ENCODE measurements around the gene RIN3. TPM values are rescaled to one million over a fixed set of nuclear protein-coding genes. Genes with fewer than 3 reads are reported as not detected.

RIN3 gene
- total and polyA plus RNA-seq, 2 donors (not counting 3 experiments of a cell fraction or from before 2014, with no cell fraction given) = 5.1 to 20.8 TPM

DNA sequence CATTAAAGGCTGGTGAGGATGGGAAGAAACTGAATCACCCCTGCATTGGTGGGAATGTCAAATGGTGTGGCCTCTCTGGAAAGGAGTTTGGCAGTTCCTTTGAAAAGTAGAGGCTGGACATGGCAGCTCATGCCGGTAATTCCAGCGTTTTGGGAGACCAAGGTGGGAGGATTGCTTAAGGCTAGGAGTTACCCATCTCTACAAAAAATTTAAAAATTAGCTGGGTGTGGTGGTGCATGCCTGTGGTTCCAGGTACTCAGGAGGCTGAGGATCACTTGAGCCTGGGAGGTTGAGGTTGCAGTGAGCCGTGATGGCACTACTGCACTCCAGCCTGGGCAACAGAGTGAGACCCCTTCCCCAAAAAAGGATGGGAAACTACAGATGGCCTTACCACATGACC is 93.7 kb downstream of the RIN3 start:
- H3K4me3 ChIP-seq (replicated peaks in 1 of 3; ENCODE audit: insufficient read depth in 1 of 3, low read depth in 1 of 3, low read length in 3 of 3) = no peak overlapping the region
- no peak for FAIRE-seq
- no peaks in the 10 kb centered on the region for H3K27me3 ChIP-seq (ENCODE audit: control insufficient read depth in 2 of 2, insufficient read depth in 2 of 2, low read length in 2 of 2)
- H3K27ac ChIP-seq (ENCODE audit: insufficient read depth, low read depth, low read length) = no peak overlapping the region
- H3K79me2 ChIP-seq (ENCODE audit: control insufficient read depth, insufficient read depth, low read length) = no peaks in the 10 kb centered on the region
- H3K4me1 ChIP-seq (ENCODE audit: control insufficient read depth, extremely low read depth, insufficient read depth, low read length) = peaks cover 6% of the 10 kb centered on the region
- H3K9ac ChIP-seq (replicated peaks; ENCODE audit: extremely low read depth, insufficient read depth, low read length) = no peak overlapping the region
- DNase-seq (ENCODE audit: low read depth, low spot score) = no peak
- ChIA-PET CTCF (no interaction called here), POLR2A (no interaction called here)
- no peak overlapping the region for H3K4me2 ChIP-seq (ENCODE audit: insufficient read depth, low read length)
- no peaks in the 10 kb centered on the region for H3K9me1 ChIP-seq (replicated peaks; ENCODE audit: control insufficient read depth, extremely low read depth, insufficient read depth, low read length)
- no peaks in the 10 kb centered on the region for H3K36me3 ChIP-seq (ENCODE audit: control insufficient read depth in 2 of 2, extremely low read depth in 1 of 2, insufficient read depth in 2 of 2, low read length in 2 of 2)
- no peaks in the 10 kb centered on the region for H3K9me3 ChIP-seq (replicated peaks; ENCODE audit: control insufficient read depth, insufficient read depth, low read length)
- dilution Hi-C loops (cut with MboI; ENCODE audit: extremely low pct_ligation_motif_present, low sequenced_read_pairs) = no loop called here
- H2AFZ ChIP-seq (ENCODE audit: low read depth, low read length) = no peak overlapping the region
- no peaks in the 10 kb centered on the region for H4K20me1 ChIP-seq (replicated peaks; ENCODE audit: control insufficient read depth, extremely low read depth, insufficient read depth, low read length)
- BruUV-seq (replicated peaks) = no TSS peak
- intact Hi-C loops (cut with micrococcal nuclease) = no loop called here
- TF ChIP-seq POLR2AphosphoS5 (IDR thresholded peaks at IDR 0.05; ENCODE audit: insufficient read depth, low read depth, low read length) (no peak), JUN (IDR thresholded peaks at IDR 0.05; ENCODE audit: borderline replicate concordance, insufficient read depth, insufficient read length, low read depth) (no peak), EZH2 (IDR thresholded peaks at IDR 0.05; ENCODE audit: borderline replicate concordance, low read depth, low read length, severe bottlenecking) (no peak), GATA2 (IDR thresholded peaks at IDR 0.05; ENCODE audit: insufficient read depth, insufficient read length, low read depth, low read length) (no peak), FOS (IDR thresholded peaks at IDR 0.05; ENCODE audit: borderline replicate concordance, insufficient read depth, low read length) (no peak), MYC (IDR thresholded peaks at IDR 0.05; ENCODE audit: low read depth, low read length) (no peak), POLR2A (IDR thresholded peaks at IDR 0.05; ENCODE audit: low read depth, low read length) (no peak)
- TF ChIP-seq, protein P1, sequence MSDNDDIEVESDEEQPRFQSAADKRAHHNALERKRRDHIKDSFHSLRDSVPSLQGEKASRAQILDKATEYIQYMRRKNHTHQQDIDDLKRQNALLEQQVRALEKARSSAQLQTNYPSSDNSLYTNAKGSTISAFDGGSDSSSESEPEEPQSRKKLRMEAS (IDR thresholded peaks at IDR 0.05; ENCODE audit: insufficient read depth, insufficient read length) = no peak
- TF ChIP-seq, protein P2, sequence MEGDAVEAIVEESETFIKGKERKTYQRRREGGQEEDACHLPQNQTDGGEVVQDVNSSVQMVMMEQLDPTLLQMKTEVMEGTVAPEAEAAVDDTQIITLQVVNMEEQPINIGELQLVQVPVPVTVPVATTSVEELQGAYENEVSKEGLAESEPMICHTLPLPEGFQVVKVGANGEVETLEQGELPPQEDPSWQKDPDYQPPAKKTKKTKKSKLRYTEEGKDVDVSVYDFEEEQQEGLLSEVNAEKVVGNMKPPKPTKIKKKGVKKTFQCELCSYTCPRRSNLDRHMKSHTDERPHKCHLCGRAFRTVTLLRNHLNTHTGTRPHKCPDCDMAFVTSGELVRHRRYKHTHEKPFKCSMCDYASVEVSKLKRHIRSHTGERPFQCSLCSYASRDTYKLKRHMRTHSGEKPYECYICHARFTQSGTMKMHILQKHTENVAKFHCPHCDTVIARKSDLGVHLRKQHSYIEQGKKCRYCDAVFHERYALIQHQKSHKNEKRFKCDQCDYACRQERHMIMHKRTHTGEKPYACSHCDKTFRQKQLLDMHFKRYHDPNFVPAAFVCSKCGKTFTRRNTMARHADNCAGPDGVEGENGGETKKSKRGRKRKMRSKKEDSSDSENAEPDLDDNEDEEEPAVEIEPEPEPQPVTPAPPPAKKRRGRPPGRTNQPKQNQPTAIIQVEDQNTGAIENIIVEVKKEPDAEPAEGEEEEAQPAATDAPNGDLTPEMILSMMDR (IDR thresholded peaks at IDR 0.05; ENCODE audit: extremely low read depth in 1 of 2, insufficient read depth in 1 of 2, low read depth in 1 of 2, low read length in 2 of 2) = no peak
